HEK293 (cell line): ENCODE data around the gene MLLT10.

Experiments used
- CTCF ChIA-PET: fragments of 350-600 bp; formaldehyde crosslinking; extraction: SDS; loops from one replicate; lab custom pipeline; 2021; ENCODE audit warnings: antibody characterized with exemption; lab: Yijun Ruan, JAX
- POLR2A ChIA-PET: fragments of 300-600 bp; formaldehyde crosslinking; extraction: SDS; loops from one replicate; lab custom pipeline; 2020; ENCODE audit warnings: antibody characterized with exemption, inconsistent platforms; lab: Yijun Ruan, JAX
- H3K27ac ChIP-seq: fragments of 200-500 bp; sonication (Bioruptor generic); 2 replicates; pipeline ENCODE4 v1.5.1; 2014; ENCODE audit warnings: low read depth, low read length, control low read depth, inconsistent platforms; ENCODE audit errors: extremely low read depth
- H3K36me3 ChIP-seq, 2 experiments: fragments of 200-500 bp in 1 of 2; sonication (Bioruptor generic) in 1 of 2; 1 replicate in 1 of 2; 2 replicates in 1 of 2; pipeline ENCODE4 v1.5.1; 2014 to 2017; ENCODE audit warnings: inconsistent platforms in 2 of 2, low read length in 2 of 2; ENCODE audit not compliant: control insufficient read depth in 2 of 2, insufficient read depth in 1 of 2
- H3K4me1 ChIP-seq: fragments of 200-500 bp; sonication (Bioruptor generic); 2 replicates; pipeline ENCODE4 v1.5.1; 2014; ENCODE audit warnings: mild to moderate bottlenecking, low read length, inconsistent platforms; ENCODE audit not compliant: control insufficient read depth, insufficient read depth
- H3K4me3 ChIP-seq: 2 replicates; pipeline ENCODE4 v1.5.1; 2011; ENCODE audit warnings: low read depth, mild to moderate bottlenecking, control low read depth, low read length, moderate library complexity
- H3K9me3 ChIP-seq: fragments of 200-500 bp; sonication (Bioruptor generic); 2 replicates; pipeline ENCODE4 v1.5.1; 2014; ENCODE audit warnings: low read depth, low read length, inconsistent platforms; ENCODE audit not compliant: control insufficient read depth, insufficient read depth
- FEZF1 ChIP-seq: fragments of 450-650 bp; formaldehyde crosslinking; IDR thresholded peaks from 2 replicates; pipeline ENCODE4 v1.5.1; 2016; ENCODE audit warnings: missing biosample characterization, missing genetic modification characterization
- IKZF3 ChIP-seq: fragments of 450-650 bp; IDR thresholded peaks from 2 replicates; pipeline ENCODE4 v1.5.0; 2018; ENCODE audit warnings: missing biosample characterization, mild to moderate bottlenecking, missing genetic modification characterization, moderate library complexity
- KLF8 ChIP-seq: fragments of 450-650 bp; formaldehyde crosslinking; IDR thresholded peaks from 2 replicates; pipeline ENCODE4 v1.5.1; 2016; ENCODE audit warnings: missing biosample characterization, missing genetic modification characterization
- PRDM1 ChIP-seq: fragments of 450-650 bp; formaldehyde crosslinking; IDR thresholded peaks from 2 replicates; pipeline ENCODE4; 2016; ENCODE audit warnings: missing biosample characterization, missing genetic modification characterization
- SP3 ChIP-seq: fragments of 450-650 bp; formaldehyde crosslinking; IDR thresholded peaks from 2 replicates; pipeline ENCODE4 v1.5.1; 2016; ENCODE audit warnings: missing biosample characterization, missing genetic modification characterization
- TCF7L2 ChIP-seq: IDR thresholded peaks from 2 replicates; pipeline ENCODE4 v1.6.1; 2011; ENCODE audit warnings: low read depth, mild to moderate bottlenecking, inconsistent platforms, low read length, moderate library complexity, borderline replicate concordance
- ZFP3 ChIP-seq: fragments of 450-650 bp; formaldehyde crosslinking; IDR thresholded peaks from 2 replicates; pipeline ENCODE4 v1.5.1; 2016; ENCODE audit warnings: low read depth, missing biosample characterization, missing genetic modification characterization
- ZNF10 ChIP-seq: fragments of 450-650 bp; formaldehyde crosslinking; IDR thresholded peaks from 2 replicates; pipeline ENCODE4 v1.5.1; 2017; ENCODE audit warnings: missing biosample characterization, missing genetic modification characterization
- ZNF140 ChIP-seq: fragments of 450-650 bp; formaldehyde crosslinking; IDR thresholded peaks from 2 replicates; pipeline ENCODE4 v1.5.1; 2016; ENCODE audit warnings: missing biosample characterization, missing genetic modification characterization
- ZNF169 ChIP-seq: fragments of 450-650 bp; formaldehyde crosslinking; IDR thresholded peaks from 2 replicates; pipeline ENCODE4 v1.5.1; 2016; ENCODE audit warnings: missing biosample characterization, missing genetic modification characterization
- ZNF501 ChIP-seq: fragments of 450-650 bp; formaldehyde crosslinking; IDR thresholded peaks from 2 replicates; pipeline ENCODE4 v1.5.1; 2016; ENCODE audit warnings: missing biosample characterization, missing genetic modification characterization
- ZNF530 ChIP-seq: fragments of 450-650 bp; formaldehyde crosslinking; IDR thresholded peaks from 2 replicates; pipeline ENCODE4 v1.5.1; 2016; ENCODE audit warnings: low read depth, missing biosample characterization, missing genetic modification characterization
- ZNF600 ChIP-seq: fragments of 450-650 bp; formaldehyde crosslinking; IDR thresholded peaks from 2 replicates; pipeline ENCODE4 v1.5.1; 2016; ENCODE audit warnings: missing biosample characterization, missing genetic modification characterization
- ZNF692 ChIP-seq: fragments of 450-650 bp; formaldehyde crosslinking; IDR thresholded peaks from 2 replicates; pipeline ENCODE4 v1.5.1; 2016; ENCODE audit warnings: missing biosample characterization, missing genetic modification characterization
- ZNF768 ChIP-seq: fragments of 450-650 bp; formaldehyde crosslinking; IDR thresholded peaks from 2 replicates; pipeline ENCODE4 v1.5.1; 2018; ENCODE audit warnings: missing biosample characterization, mild to moderate bottlenecking, missing genetic modification characterization
- ZNF776 ChIP-seq: fragments of 450-650 bp; formaldehyde crosslinking; IDR thresholded peaks from 2 replicates; pipeline ENCODE4 v1.5.0; 2017; ENCODE audit warnings: missing biosample characterization, missing genetic modification characterization, borderline replicate concordance
- ZNF777 ChIP-seq: fragments of 450-650 bp; formaldehyde crosslinking; IDR thresholded peaks from 2 replicates; pipeline ENCODE4 v1.5.1; 2017; ENCODE audit warnings: missing biosample characterization, missing genetic modification characterization, borderline replicate concordance
- ZXDB ChIP-seq: fragments of 450-650 bp; formaldehyde crosslinking; IDR thresholded peaks from 2 replicates; pipeline ENCODE4 v1.5.1; 2016; ENCODE audit warnings: missing biosample characterization, missing genetic modification characterization
- TF ChIP-seq, protein P1 (sequence below): fragments of 450-650 bp; formaldehyde crosslinking; IDR thresholded peaks from 2 replicates; pipeline ENCODE4 v1.5.1; 2016; ENCODE audit warnings: missing biosample characterization, missing genetic modification characterization
- TF ChIP-seq, protein P2 (sequence below): fragments of 450-650 bp; formaldehyde crosslinking; IDR thresholded peaks from 2 replicates; pipeline ENCODE4 v1.5.1; 2016; ENCODE audit warnings: missing biosample characterization, missing genetic modification characterization
- TF ChIP-seq, protein P3 (sequence below): fragments of 450-650 bp; formaldehyde crosslinking; IDR thresholded peaks from 2 replicates; pipeline ENCODE4 v1.5.1; 2017; ENCODE audit warnings: missing biosample characterization, missing genetic modification characterization

Gene MLLT10

DNA sequence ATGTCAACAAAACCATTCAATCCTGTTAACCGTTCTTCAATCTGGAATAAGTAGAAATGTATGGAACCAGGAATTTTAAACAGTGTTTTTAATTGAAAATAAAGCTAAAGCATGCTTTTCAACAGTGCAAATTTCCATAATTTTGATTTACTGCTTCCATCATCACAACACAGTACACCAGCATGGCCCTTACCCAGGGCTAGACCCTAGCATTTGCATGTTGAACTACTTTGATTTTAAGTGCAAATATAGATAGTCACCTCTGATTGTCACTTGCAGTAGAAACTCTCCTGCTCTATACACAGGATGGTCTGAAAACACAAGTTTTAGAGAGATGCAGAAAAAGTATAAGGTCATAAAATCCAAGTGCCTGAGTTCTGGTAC lies 20.6 kb upstream of the MLLT10 start:
- no peak overlapping the region for H3K27ac ChIP-seq
- no peaks in the 10 kb centered on the region for H3K9me3 ChIP-seq
- ChIA-PET POLR2A (interaction anchor here (0.7 kb wide), 1 partner anchor 714 kb away, joined by 6 read pairs; no protein-coding TSS in a partner anchor), CTCF (interaction anchor here (0.6 to 1.0 kb wide), 2 partner anchors 16 to 218 kb away, joined by 3 to 6 read pairs; no protein-coding TSS in a partner anchor)
- peaks cover 27% of the 10 kb centered on the region for H3K4me1 ChIP-seq
- H3K4me3 ChIP-seq: no peak overlapping the region
- TF ChIP-seq ZFP3 (tag by site-specific recombination): no peak
- no peak for TF ChIP-seq ZNF140 (tag by site-specific recombination)
- no peak for TF ChIP-seq ZNF776 (tag by site-specific recombination)
- no peak for TF ChIP-seq ZNF10 (tag by site-specific recombination)
- TF ChIP-seq ZNF169 (tag by site-specific recombination): no peak
- TF ChIP-seq, protein P1, sequence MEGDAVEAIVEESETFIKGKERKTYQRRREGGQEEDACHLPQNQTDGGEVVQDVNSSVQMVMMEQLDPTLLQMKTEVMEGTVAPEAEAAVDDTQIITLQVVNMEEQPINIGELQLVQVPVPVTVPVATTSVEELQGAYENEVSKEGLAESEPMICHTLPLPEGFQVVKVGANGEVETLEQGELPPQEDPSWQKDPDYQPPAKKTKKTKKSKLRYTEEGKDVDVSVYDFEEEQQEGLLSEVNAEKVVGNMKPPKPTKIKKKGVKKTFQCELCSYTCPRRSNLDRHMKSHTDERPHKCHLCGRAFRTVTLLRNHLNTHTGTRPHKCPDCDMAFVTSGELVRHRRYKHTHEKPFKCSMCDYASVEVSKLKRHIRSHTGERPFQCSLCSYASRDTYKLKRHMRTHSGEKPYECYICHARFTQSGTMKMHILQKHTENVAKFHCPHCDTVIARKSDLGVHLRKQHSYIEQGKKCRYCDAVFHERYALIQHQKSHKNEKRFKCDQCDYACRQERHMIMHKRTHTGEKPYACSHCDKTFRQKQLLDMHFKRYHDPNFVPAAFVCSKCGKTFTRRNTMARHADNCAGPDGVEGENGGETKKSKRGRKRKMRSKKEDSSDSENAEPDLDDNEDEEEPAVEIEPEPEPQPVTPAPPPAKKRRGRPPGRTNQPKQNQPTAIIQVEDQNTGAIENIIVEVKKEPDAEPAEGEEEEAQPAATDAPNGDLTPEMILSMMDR (tag by site-specific recombination): no peak
- TF ChIP-seq TCF7L2: no peak
- TF ChIP-seq ZNF530 (tag by site-specific recombination): no peak
- no peak for TF ChIP-seq ZNF768 (tag by site-specific recombination)
- H3K36me3 ChIP-seq: no peaks in the 10 kb centered on the region

DNA sequence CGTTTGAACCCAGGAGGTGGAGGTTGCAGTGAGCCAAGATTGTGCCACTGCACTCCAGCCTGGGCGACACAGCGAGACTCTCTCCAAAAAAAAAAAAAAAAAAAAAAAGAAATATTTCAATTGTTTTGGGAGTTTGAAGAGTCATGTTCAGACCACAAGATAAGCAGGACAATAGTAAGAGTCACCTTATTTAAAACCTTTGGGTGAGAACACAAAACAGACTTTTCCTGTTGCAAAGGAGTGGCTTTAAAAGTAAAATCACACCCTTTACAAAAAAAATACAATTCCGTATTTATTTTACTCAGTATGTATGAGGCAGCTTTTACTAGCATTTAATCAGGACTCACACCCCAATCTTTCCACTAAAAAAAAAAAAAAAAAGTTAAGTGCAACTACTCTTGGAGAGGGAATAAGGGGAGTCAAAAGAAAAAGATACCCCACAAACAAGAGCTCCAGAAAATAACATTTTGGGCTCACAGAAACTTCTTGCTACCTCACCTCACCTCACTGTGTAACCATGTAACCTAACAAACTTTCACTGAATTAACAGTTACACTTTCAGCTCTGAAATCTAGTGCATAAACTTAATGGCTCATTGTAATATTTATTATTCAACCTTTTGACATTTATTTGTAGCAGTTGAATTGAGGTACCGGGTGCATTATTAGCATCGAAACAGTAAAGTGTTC lies 19.8 kb upstream of the MLLT10 start:
- Histone ChIP-seq H3K27ac (no peak overlapping the region), H3K9me3 (no peaks in the 10 kb centered on the region), H3K36me3 (no peaks in the 10 kb centered on the region), H3K4me1 (peaks cover 29% of the 10 kb centered on the region), H3K4me3 (no peak overlapping the region)
- CTCF ChIA-PET: interaction anchor here (0.6 to 1.7 kb wide), 3 partner anchors 17 to 218 kb away, joined by 3 to 6 read pairs (median 4); no protein-coding TSS in a partner anchor
- no peak for TF ChIP-seq ZNF501
- TF ChIP-seq PRDM1: peak; percentile 65; the same call in 1 of the 2 replicates
- POLR2A ChIA-PET: interaction anchor here (0.7 to 3.0 kb wide), 4 partner anchors 9 to 714 kb away, joined by 3 to 33 read pairs (median 7); partner anchors contain the start of gene SKIDA1

GRCh38 chr10:21514818-21515351 lies 19.1 kb upstream of the MLLT10 start:
- TF ChIP-seq SP3 (tag by site-specific recombination) (0 out of 2 replicates have a peak, but pooled peaks have one; percentile 15), ZNF777 (tag by site-specific recombination) (no peak), ZNF692 (tag by site-specific recombination) (no peak), ZXDB (tag by site-specific recombination) (0 out of 2 replicates have a peak, but pooled peaks have one; percentile 29), FEZF1 (peak; percentile 48; the same call in 1 of the 2 replicates), KLF8 (tag by site-specific recombination) (peak; percentile 44; the same call in 1 of the 2 replicates), IKZF3 (tag by site-specific recombination) (0 out of 2 replicates have a peak, but pooled peaks have one; percentile 38), ZNF600 (tag by site-specific recombination) (peak; percentile 43; the same call in 1 of the 2 replicates)
- TF ChIP-seq, protein P2, sequence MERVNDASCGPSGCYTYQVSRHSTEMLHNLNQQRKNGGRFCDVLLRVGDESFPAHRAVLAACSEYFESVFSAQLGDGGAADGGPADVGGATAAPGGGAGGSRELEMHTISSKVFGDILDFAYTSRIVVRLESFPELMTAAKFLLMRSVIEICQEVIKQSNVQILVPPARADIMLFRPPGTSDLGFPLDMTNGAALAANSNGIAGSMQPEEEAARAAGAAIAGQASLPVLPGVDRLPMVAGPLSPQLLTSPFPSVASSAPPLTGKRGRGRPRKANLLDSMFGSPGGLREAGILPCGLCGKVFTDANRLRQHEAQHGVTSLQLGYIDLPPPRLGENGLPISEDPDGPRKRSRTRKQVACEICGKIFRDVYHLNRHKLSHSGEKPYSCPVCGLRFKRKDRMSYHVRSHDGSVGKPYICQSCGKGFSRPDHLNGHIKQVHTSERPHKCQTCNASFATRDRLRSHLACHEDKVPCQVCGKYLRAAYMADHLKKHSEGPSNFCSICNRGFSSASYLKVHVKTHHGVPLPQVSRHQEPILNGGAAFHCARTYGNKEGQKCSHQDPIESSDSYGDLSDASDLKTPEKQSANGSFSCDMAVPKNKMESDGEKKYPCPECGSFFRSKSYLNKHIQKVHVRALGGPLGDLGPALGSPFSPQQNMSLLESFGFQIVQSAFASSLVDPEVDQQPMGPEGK: 0 out of 2 replicates have a peak, but pooled peaks have one; percentile 36
- TF ChIP-seq, protein P3, sequence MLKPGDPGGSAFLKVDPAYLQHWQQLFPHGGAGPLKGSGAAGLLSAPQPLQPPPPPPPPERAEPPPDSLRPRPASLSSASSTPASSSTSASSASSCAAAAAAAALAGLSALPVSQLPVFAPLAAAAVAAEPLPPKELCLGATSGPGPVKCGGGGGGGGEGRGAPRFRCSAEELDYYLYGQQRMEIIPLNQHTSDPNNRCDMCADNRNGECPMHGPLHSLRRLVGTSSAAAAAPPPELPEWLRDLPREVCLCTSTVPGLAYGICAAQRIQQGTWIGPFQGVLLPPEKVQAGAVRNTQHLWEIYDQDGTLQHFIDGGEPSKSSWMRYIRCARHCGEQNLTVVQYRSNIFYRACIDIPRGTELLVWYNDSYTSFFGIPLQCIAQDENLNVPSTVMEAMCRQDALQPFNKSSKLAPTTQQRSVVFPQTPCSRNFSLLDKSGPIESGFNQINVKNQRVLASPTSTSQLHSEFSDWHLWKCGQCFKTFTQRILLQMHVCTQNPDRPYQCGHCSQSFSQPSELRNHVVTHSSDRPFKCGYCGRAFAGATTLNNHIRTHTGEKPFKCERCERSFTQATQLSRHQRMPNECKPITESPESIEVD (tag by site-specific recombination): peak; percentile 58
- Histone ChIP-seq H3K9me3 (no peaks in the 10 kb centered on the region), H3K4me3 (no peak overlapping the region), H3K27ac (no peak overlapping the region), H3K4me1 (peaks cover 35% of the 10 kb centered on the region), H3K36me3 (no peaks in the 10 kb centered on the region)
- CTCF ChIA-PET: interaction anchor here (0.5 to 1.7 kb wide), 3 partner anchors 179 to 429 kb away, joined by 3 to 5 read pairs (median 4); no protein-coding TSS in a partner anchor
- POLR2A ChIA-PET: interaction anchor here (1.0 to 3.0 kb wide), 3 partner anchors 9 to 18 kb away, joined by 3 to 33 read pairs (median 8); partner anchors contain the start of gene SKIDA1
